H9 (cell line): ENCODE data around the gene BRSK2. TPM values are rescaled to one million over a fixed set of nuclear protein-coding genes. Genes with fewer than 3 reads are reported as not detected.

ENCODE experiments used
- DNase-seq: peaks from one replicate; pipeline ENCODE4 v3.0.0-alpha.2; 2017
- H2AFZ ChIP-seq: one replicate; pipeline ENCODE4 v1.6.1; 2013; ENCODE audit warnings: mild to moderate bottlenecking, low read length, control low read depth, moderate library complexity
- H2AK5ac ChIP-seq: 2 replicates; pipeline ENCODE4 v1.6.1; 2013; ENCODE audit warnings: low read length, control low read depth, mixed read lengths; ENCODE audit not compliant: insufficient read length
- H2BK120ac ChIP-seq: one replicate; pipeline ENCODE4 v1.6.1; 2013; ENCODE audit warnings: low read depth, mild to moderate bottlenecking, low read length, control low read depth, inconsistent platforms; ENCODE audit not compliant: poor library complexity, severe bottlenecking
- H2BK12ac ChIP-seq: 2 replicates; pipeline ENCODE4 v1.6.1; 2013; ENCODE audit warnings: low read length, control low read depth, mixed read lengths, low read depth; ENCODE audit not compliant: insufficient read length
- H2BK15ac ChIP-seq: 2 replicates; pipeline ENCODE4 v1.6.1; 2013; ENCODE audit warnings: low read depth, low read length, control low read depth
- H2BK20ac ChIP-seq: one replicate; pipeline ENCODE4 v1.6.1; 2013; ENCODE audit warnings: low read depth, mild to moderate bottlenecking, low read length, control low read depth, inconsistent platforms; ENCODE audit not compliant: poor library complexity, severe bottlenecking
- H2BK5ac ChIP-seq: 2 replicates; pipeline ENCODE4 v1.6.1; 2013; ENCODE audit warnings: low read length, control low read depth, mixed read lengths; ENCODE audit not compliant: insufficient read length
- H3K14ac ChIP-seq: 2 replicates; pipeline ENCODE4 v1.6.1; 2013; ENCODE audit warnings: low read length, control low read depth; ENCODE audit not compliant: insufficient read depth
- H3K18ac ChIP-seq: 2 replicates; pipeline ENCODE4 v1.6.1; 2013; ENCODE audit warnings: low read depth, mild to moderate bottlenecking, mixed read lengths, low read length, control low read depth; ENCODE audit not compliant: insufficient read length
- H3K23ac ChIP-seq: 2 replicates; pipeline ENCODE4 v1.6.1; 2013; ENCODE audit warnings: low read length, control low read depth, mixed read lengths, low read depth; ENCODE audit not compliant: insufficient read length
- H3K23me2 ChIP-seq: 2 replicates; pipeline ENCODE4 v1.6.1; 2013; ENCODE audit warnings: low read depth, mild to moderate bottlenecking, mixed read lengths, low read length, control low read depth; ENCODE audit not compliant: insufficient read length, poor library complexity, severe bottlenecking
- H3K27ac ChIP-seq: 2 replicates; pipeline ENCODE4 v1.5.1; 2013; ENCODE audit warnings: low read length, control low read depth, mixed read lengths, low read depth; ENCODE audit not compliant: insufficient read length
- H3K27me3 ChIP-seq: 2 replicates; pipeline ENCODE4 v1.6.1; 2013; ENCODE audit warnings: low read length, control low read depth, inconsistent platforms; ENCODE audit not compliant: insufficient read depth
- H3K4ac ChIP-seq: 2 replicates; pipeline ENCODE4 v1.6.1; 2013; ENCODE audit warnings: low read depth, mild to moderate bottlenecking, control low read depth, inconsistent platforms, low read length, moderate library complexity
- H3K4me1 ChIP-seq: 2 replicates; pipeline ENCODE4 v1.6.1; 2013; ENCODE audit warnings: low read length, control low read depth, inconsistent platforms; ENCODE audit not compliant: insufficient read depth
- H3K4me2 ChIP-seq: 2 replicates; pipeline ENCODE4 v1.6.1; 2013; ENCODE audit warnings: low read length, control low read depth, mixed read lengths; ENCODE audit not compliant: insufficient read length, insufficient read depth
- H3K56ac ChIP-seq: 2 replicates; pipeline ENCODE4 v1.6.1; 2013; ENCODE audit warnings: low read depth, mild to moderate bottlenecking, mixed read lengths, low read length, control low read depth; ENCODE audit not compliant: insufficient read length
- H3K79me1 ChIP-seq: 2 replicates; pipeline ENCODE4 v1.6.1; 2013; ENCODE audit warnings: low read depth, mild to moderate bottlenecking, moderate library complexity, low read length, control low read depth, inconsistent platforms; ENCODE audit not compliant: insufficient read depth, poor library complexity, severe bottlenecking
- H3K79me2 ChIP-seq: 2 replicates; pipeline ENCODE4 v1.6.1; 2013; ENCODE audit warnings: low read length, control low read depth, inconsistent platforms; ENCODE audit not compliant: insufficient read depth
- H3K9ac ChIP-seq: 2 replicates; pipeline ENCODE4 v1.6.1; 2013; ENCODE audit warnings: low read length, control low read depth, mixed read lengths; ENCODE audit not compliant: insufficient read length; ENCODE audit errors: extremely low read depth
- H3K9me3 ChIP-seq: one replicate; pipeline ENCODE4 v1.6.1; 2013; ENCODE audit warnings: low read depth, low read length, inconsistent platforms; ENCODE audit not compliant: control insufficient read depth
- H3T11ph ChIP-seq: one replicate; pipeline ENCODE4 v1.6.1; 2013; ENCODE audit warnings: mild to moderate bottlenecking, low read length, control low read depth, inconsistent platforms
- H4K20me1 ChIP-seq: one replicate; pipeline ENCODE4 v1.6.1; 2013; ENCODE audit not compliant: control insufficient read depth, insufficient read length, insufficient read depth
- H4K5ac ChIP-seq: 2 replicates; pipeline ENCODE4 v1.6.1; 2013; ENCODE audit warnings: low read depth, mild to moderate bottlenecking, mixed read lengths, low read length, control low read depth; ENCODE audit not compliant: insufficient read length
- H4K8ac ChIP-seq: replicated peaks from 2 replicates; pipeline ENCODE4 v1.6.1; 2013; ENCODE audit warnings: low read length, control low read depth, mixed read lengths, low read depth; ENCODE audit not compliant: insufficient read length
- H4K91ac ChIP-seq: 2 replicates; pipeline ENCODE4 v1.6.1; 2013; ENCODE audit warnings: low read depth, mild to moderate bottlenecking, moderate library complexity, mixed read lengths, low read length, control low read depth; ENCODE audit not compliant: insufficient read length
- H3K27ac Mint-ChIP-seq, 3 experiments: 2 replicates in 2 of 3; 3 replicates in 1 of 3; pipeline ENCODE4 v1.8.0; 2020 to 2021; ENCODE audit warnings: mixed read lengths in 3 of 3, mild to moderate bottlenecking in 1 of 3, moderate library complexity in 1 of 3
- H3K27me3 Mint-ChIP-seq: 2 replicates; pipeline ENCODE4 v1.8.0; 2021; ENCODE audit warnings: low read depth, mild to moderate bottlenecking, moderate library complexity, mixed read lengths
- H3K36me3 Mint-ChIP-seq, 3 experiments: 2 replicates in 2 of 3; 3 replicates in 1 of 3; pipeline ENCODE4 v1.8.0; 2020 to 2021; ENCODE audit warnings: low read depth in 3 of 3, mixed read lengths in 3 of 3; ENCODE audit not compliant: insufficient read depth in 1 of 3
- H3K4me1 Mint-ChIP-seq, 2 experiments: 2 replicates each; pipeline ENCODE4 v1.8.0; 2020; ENCODE audit warnings: mixed read lengths in 2 of 2
- H3K4me3 Mint-ChIP-seq, 2 experiments: 2 replicates in 1 of 2; 3 replicates in 1 of 2; pipeline ENCODE4 v1.8.0; 2020 to 2021; ENCODE audit warnings: mild to moderate bottlenecking in 2 of 2, mixed read lengths in 2 of 2, moderate library complexity in 1 of 2
- H3K9me3 Mint-ChIP-seq, 2 experiments: 2 replicates in 1 of 2; 3 replicates in 1 of 2; pipeline ENCODE4 v1.8.0; 2020; ENCODE audit warnings: mild to moderate bottlenecking in 2 of 2, mixed read lengths in 2 of 2, moderate library complexity in 1 of 2
- WGBS: extraction: QIAGEN DNeasy Blood & Tissue Kit; methylation state at CpG from one replicate; pipeline ENCODE4 v1.1.7; 2013; ENCODE audit warnings: missing lambda C conversion rate, low lambda C conversion rate, mixed read lengths; ENCODE audit not compliant: insufficient read length; ENCODE audit errors: extremely low coverage; 5-methylcytosine and 5-hydroxymethylcytosine counted together
- total RNA-seq: library from RNA; stranded (reverse); gene quantifications from 2 replicates; pipeline ENCODE4 v1.2.1, GENCODE V29; 2021
- TF ChIP-seq, protein P1 (sequence below): fragments of 200-600 bp; sonication (generic); conservative IDR thresholded peaks from 3 replicates; pipeline ENCODE4 v1.8.0; 2021; ENCODE audit warnings: antibody characterized with exemption, mild to moderate bottlenecking

BRSK2 gene
- total RNA-seq, 1 experiment from 2014 or later: 28.4 TPM

DNA sequence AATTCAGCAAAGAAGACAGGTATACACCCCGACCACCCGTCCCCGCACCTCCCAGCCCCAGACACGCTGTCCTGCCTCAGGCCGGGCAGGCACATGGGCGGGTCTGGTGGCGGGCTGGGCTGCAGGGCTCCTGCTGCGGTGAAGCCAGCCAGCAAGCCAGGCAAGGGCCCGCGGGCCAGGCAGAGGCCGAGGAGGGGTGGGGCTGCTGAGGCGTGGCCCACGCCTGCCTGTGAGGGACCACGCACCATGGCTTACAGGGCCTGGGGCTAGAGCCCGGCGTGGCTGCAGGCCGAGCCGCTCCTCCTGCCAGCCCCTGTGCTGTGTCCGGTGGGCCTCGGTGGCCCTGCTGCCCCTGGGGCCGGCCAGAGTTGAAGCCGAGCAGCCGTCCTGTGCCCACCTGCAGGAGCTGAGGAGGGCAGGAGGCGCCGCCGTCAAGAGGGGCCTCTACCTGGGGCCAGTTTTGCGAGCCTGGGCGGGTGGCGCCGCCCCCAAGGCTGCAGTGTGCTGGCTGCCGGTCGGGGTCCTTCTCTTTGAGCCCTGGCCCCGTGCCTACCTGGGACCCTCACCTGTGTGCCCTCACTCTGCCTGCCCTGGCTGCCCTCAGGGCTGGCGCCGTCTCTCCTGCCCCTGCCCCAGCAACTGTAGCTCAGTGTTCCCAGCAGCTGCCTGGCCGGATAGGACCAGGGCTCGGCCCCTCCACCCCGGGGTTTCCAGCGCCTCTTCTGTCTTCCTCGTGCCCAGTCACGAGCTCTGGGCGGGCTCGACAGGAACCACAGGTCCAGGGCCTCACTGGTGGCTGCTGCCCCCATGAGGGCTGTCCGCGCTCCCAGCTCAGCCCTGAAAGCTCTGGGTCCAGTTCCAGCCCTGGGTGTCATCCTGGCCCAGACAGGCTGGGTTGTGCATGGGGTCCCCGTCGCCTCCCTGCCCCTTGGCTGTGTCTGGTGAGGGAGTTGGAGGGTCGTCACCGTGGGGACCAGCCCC lies 58.4 kb downstream of the BRSK2 start:
- Histone ChIP-seq H2BK20ac (no peak overlapping the region), H3K27ac (no peak overlapping the region), H2BK120ac (no peak overlapping the region), H3K4me2 (no peak overlapping the region), H2BK5ac (no peak overlapping the region), H2AFZ (no peak overlapping the region), H4K8ac (no peak overlapping the region), H3K23ac (no peak overlapping the region), H2AK5ac (no peak overlapping the region), H3K23me2 (no peaks in the 10 kb centered on the region), H3K79me1 (no peaks in the 10 kb centered on the region), H3K79me2 (no peaks in the 10 kb centered on the region), H4K91ac (no peak overlapping the region), H4K20me1 (peaks cover 4% of the 10 kb centered on the region), H3K18ac (no peak overlapping the region), H3T11ph (no peak overlapping the region), H2BK12ac (no peak overlapping the region), H3K4me1 (no peaks in the 10 kb centered on the region), H3K9ac (no peak overlapping the region), H3K4ac (no peak overlapping the region), H2BK15ac (no peak overlapping the region), H3K27me3 (no peaks in the 10 kb centered on the region), H3K56ac (no peak overlapping the region), H4K5ac (no peak overlapping the region), H3K14ac (no peak overlapping the region), H3K9me3 (no peaks in the 10 kb centered on the region)
- no peak overlapping the region for H3K27ac Mint-ChIP-seq
- WGBS: no CpG with 5 or more reads among the region's 49 CpGs
- no peak for DNase-seq
- peaks cover 5 to 10% (median 8%) of the 10 kb centered on the region in 3 experiments; a peak in 5 of 7 replicates for H3K36me3 Mint-ChIP-seq
- H3K9me3 Mint-ChIP-seq: no peaks in the 10 kb centered on the region
- H3K27me3 Mint-ChIP-seq: no peaks in the 10 kb centered on the region
- H3K4me3 Mint-ChIP-seq: no peak overlapping the region
- TF ChIP-seq, protein P1, sequence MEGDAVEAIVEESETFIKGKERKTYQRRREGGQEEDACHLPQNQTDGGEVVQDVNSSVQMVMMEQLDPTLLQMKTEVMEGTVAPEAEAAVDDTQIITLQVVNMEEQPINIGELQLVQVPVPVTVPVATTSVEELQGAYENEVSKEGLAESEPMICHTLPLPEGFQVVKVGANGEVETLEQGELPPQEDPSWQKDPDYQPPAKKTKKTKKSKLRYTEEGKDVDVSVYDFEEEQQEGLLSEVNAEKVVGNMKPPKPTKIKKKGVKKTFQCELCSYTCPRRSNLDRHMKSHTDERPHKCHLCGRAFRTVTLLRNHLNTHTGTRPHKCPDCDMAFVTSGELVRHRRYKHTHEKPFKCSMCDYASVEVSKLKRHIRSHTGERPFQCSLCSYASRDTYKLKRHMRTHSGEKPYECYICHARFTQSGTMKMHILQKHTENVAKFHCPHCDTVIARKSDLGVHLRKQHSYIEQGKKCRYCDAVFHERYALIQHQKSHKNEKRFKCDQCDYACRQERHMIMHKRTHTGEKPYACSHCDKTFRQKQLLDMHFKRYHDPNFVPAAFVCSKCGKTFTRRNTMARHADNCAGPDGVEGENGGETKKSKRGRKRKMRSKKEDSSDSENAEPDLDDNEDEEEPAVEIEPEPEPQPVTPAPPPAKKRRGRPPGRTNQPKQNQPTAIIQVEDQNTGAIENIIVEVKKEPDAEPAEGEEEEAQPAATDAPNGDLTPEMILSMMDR: no peak
- H3K4me1 Mint-ChIP-seq: 0 out of 4 replicates have a peak, but pooled peaks cover 0 to 2% of the 10 kb centered on the region in 2 experiments
